Suprapubic skin (tissue), 4 donors: ENCODE measurements around the gene SMIM21. TPM values are rescaled to one million over a fixed set of nuclear protein-coding genes. Genes with fewer than 3 reads are reported as not detected.

ENCODE experiments used
- DNase-seq, 2 donors: peaks; one replicate each; pipeline ENCODE4 v3.0.0-alpha.2; 2019; ENCODE audit warnings: low spot score in 2 of 2
- H3K27ac ChIP-seq: fragments of 200-600 bp; sonication (generic); one replicate; pipeline ENCODE4 v1.5.1; 2019
- H3K27me3 ChIP-seq: fragments of 200-600 bp; sonication (generic); one replicate; pipeline ENCODE4 v1.5.1; 2019
- H3K36me3 ChIP-seq: fragments of 200-600 bp; sonication (generic); one replicate; pipeline ENCODE4 v1.5.1; 2019
- H3K4me1 ChIP-seq: fragments of 200-600 bp; sonication (generic); one replicate; pipeline ENCODE4 v1.5.1; 2019
- H3K4me3 ChIP-seq: fragments of 200-600 bp; sonication (generic); one replicate; pipeline ENCODE4 v1.5.1; 2019; ENCODE audit warnings: mild to moderate bottlenecking
- H3K9me3 ChIP-seq: fragments of 200-600 bp; sonication (generic); one replicate; pipeline ENCODE4 v1.5.1; 2019
- EP300 ChIP-seq: sonication (generic); formaldehyde crosslinking; IDR thresholded peaks from one replicate; pipeline ENCODE4 v1.6.1; 2017; ENCODE audit warnings: antibody characterized with exemption
- POLR2A ChIP-seq, 2 donors: fragments of 450-650 bp; IDR thresholded peaks; one replicate each; pipeline ENCODE4 v1.6.1; 2017; ENCODE audit warnings: antibody characterized with exemption in 2 of 2, mild to moderate bottlenecking in 2 of 2, moderate library complexity in 2 of 2
- POLR2AphosphoS5 ChIP-seq, 3 donors: sonication (generic); formaldehyde crosslinking; IDR thresholded peaks; one replicate each; pipeline ENCODE4 v1.6.1; 2017; ENCODE audit warnings: antibody characterized with exemption in 3 of 3
- WGBS: methylation state at CpG from one replicate; pipeline ENCODE4 v1.1.5; 2018; 5-methylcytosine and 5-hydroxymethylcytosine counted together
- total RNA-seq, 4 donors: library from RNA; depleted of rRNA; stranded (reverse); fragments of >200 nt; gene quantifications; one replicate each; pipeline ENCODE4 v1.1.0, GENCODE V29; 2016
- TF ChIP-seq, protein P1 (sequence below), 2 donors: fragments of 200-600 bp in 1 of 2; fragments of 450-650 bp in 1 of 2; sonication (generic) in 1 of 2; IDR thresholded peaks; one replicate each; pipeline ENCODE4 v1.5.1; 2016 to 2019; ENCODE audit warnings: antibody characterized with exemption in 2 of 2, mild to moderate bottlenecking in 1 of 2, moderate library complexity in 1 of 2

Gene SMIM21
- total RNA-seq, 4 donors from 2014 or later, result not detected

DNA sequence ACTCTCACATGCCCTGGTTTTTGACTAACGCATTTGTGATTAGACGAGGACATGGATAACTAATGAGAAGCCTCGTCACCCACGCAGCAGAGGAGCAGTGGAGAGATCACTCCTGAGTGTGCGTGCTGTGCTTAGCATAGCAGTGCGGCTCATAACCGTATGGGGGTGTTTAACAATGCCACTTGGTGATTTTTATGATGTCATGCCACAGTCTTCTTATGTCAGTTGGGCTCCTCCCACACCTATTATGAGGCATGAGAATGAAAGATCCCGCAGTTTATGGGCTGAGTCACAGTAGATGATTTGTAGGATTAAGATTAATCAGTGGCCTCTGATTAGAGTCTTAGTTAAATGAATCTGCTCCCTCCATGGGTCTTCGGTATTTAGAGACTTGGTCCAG, 2.5 kb upstream of the SMIM21 start:
- H3K27ac ChIP-seq, result no peak overlapping the region
- no peaks in the 10 kb centered on the region for H3K4me1 ChIP-seq
- no peak for DNase-seq
- no peaks in the 10 kb centered on the region for H3K9me3 ChIP-seq
- H3K27me3 ChIP-seq, result peaks cover 3% of the 10 kb centered on the region
- 93% methylated on average over 9 of the region's 9 CpGs for WGBS
- TF ChIP-seq POLR2AphosphoS5 (IDR thresholded peaks at IDR 0.05) (no peak), POLR2A (IDR thresholded peaks at IDR 0.05) (no peak)
- H3K36me3 ChIP-seq, result no peaks in the 10 kb centered on the region
- H3K4me3 ChIP-seq, result no peak overlapping the region

DNA sequence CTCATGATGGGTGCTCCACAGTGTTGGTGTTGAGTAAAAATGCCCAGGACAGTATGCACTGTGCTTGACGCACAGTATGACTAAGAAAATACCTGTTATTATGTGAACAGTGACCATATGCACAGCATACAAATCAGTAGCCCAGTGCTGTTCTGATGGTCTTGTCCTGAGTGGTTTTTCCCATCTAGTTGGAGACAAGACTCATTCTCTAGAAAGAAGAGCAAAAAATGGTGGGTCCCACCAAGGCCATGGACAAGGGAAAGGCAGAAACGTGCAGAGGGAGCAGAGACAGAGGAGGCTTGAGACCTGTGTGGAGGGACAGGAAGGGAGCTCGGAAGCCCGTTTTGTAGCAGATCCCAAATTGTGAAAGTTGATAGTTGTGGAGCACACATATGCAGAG, 987 bp upstream of the SMIM21 start:
- no peaks in the 10 kb centered on the region for H3K36me3 ChIP-seq
- no peak overlapping the region for H3K27ac ChIP-seq
- no peaks in the 10 kb centered on the region for H3K4me1 ChIP-seq
- H3K9me3 ChIP-seq, result no peaks in the 10 kb centered on the region
- WGBS, result 91% methylated on average over 4 of the region's 4 CpGs
- no peaks in the 10 kb centered on the region for H3K27me3 ChIP-seq
- H3K4me3 ChIP-seq, result no peak overlapping the region
- no peak for DNase-seq
- no peak for TF ChIP-seq EP300
- TF ChIP-seq POLR2AphosphoS5 (IDR thresholded peaks at IDR 0.05), result no peak

DNA sequence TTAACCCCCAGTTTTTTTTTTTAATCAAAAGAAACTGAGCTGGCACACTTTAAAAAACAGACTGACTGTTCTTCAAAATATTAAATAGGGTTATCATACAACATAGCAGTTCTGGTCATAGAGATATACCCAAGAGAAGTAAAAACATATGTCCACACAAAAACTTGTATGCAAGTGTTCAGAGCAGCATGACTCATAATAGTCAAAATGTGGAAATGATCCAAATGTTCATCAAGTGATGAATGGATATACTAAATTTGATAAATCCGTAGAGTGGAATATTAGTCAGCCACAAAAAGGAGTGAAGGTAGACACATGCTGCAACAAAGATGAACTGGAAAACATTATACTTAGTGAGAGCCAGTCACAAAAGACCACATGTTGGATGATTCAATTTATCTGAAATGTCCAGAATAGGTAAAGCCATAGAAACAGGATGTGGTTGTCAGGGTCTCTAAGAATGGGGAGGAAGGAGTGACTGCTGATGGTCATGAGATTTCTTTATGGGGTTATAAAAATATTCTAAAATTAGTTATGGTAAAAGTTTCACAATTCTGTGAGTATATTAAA, 5.1 kb downstream of the SMIM21 start:
- 84% methylated on average over 1 of the region's 1 CpG for WGBS
- H3K27me3 ChIP-seq, result no peaks in the 10 kb centered on the region
- H3K27ac ChIP-seq, result no peak overlapping the region
- DNase-seq, result no peak
- H3K4me1 ChIP-seq, result no peaks in the 10 kb centered on the region
- H3K9me3 ChIP-seq, result no peaks in the 10 kb centered on the region
- TF ChIP-seq EP300, result no peak
- TF ChIP-seq, protein P1, sequence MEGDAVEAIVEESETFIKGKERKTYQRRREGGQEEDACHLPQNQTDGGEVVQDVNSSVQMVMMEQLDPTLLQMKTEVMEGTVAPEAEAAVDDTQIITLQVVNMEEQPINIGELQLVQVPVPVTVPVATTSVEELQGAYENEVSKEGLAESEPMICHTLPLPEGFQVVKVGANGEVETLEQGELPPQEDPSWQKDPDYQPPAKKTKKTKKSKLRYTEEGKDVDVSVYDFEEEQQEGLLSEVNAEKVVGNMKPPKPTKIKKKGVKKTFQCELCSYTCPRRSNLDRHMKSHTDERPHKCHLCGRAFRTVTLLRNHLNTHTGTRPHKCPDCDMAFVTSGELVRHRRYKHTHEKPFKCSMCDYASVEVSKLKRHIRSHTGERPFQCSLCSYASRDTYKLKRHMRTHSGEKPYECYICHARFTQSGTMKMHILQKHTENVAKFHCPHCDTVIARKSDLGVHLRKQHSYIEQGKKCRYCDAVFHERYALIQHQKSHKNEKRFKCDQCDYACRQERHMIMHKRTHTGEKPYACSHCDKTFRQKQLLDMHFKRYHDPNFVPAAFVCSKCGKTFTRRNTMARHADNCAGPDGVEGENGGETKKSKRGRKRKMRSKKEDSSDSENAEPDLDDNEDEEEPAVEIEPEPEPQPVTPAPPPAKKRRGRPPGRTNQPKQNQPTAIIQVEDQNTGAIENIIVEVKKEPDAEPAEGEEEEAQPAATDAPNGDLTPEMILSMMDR (IDR thresholded peaks at IDR 0.05), result no peak
- TF ChIP-seq POLR2AphosphoS5 (IDR thresholded peaks at IDR 0.05), result no peak
- TF ChIP-seq POLR2A (IDR thresholded peaks at IDR 0.05), result no peak
- no peaks in the 10 kb centered on the region for H3K36me3 ChIP-seq
- no peak overlapping the region for H3K4me3 ChIP-seq

DNA sequence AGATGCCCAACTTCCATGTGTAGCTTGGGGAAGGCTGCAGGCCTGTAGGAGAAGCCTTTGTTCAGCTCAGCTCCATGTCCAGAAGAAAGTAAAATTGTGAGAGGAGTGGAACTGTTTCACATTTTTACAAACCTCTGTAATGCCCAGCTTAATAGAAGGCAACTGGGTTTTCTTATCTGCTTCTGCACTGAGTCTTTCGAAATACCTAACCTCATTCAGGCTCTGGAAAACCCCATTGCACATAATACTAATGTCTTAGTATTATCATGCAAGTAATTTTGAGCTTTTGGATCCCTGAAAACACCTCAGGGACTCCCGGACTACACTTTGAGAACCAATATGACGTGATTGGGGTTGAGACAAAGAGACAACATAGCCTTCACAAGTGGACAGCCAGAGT, 5.8 kb downstream of the SMIM21 start:
- H3K27ac ChIP-seq, result no peak overlapping the region
- no peak for TF ChIP-seq EP300
- TF ChIP-seq POLR2A (IDR thresholded peaks at IDR 0.05), result no peak
- no peak for TF ChIP-seq POLR2AphosphoS5 (IDR thresholded peaks at IDR 0.05)
- TF ChIP-seq, protein P1 (IDR thresholded peaks at IDR 0.05), result no peak
- DNase-seq, result no peak
- H3K4me3 ChIP-seq, result no peak overlapping the region
- H3K4me1 ChIP-seq, result no peaks in the 10 kb centered on the region
- WGBS, result 98% methylated on average over 3 of the region's 3 CpGs
- H3K9me3 ChIP-seq, result no peaks in the 10 kb centered on the region
- no peaks in the 10 kb centered on the region for H3K36me3 ChIP-seq
- no peaks in the 10 kb centered on the region for H3K27me3 ChIP-seq

DNA sequence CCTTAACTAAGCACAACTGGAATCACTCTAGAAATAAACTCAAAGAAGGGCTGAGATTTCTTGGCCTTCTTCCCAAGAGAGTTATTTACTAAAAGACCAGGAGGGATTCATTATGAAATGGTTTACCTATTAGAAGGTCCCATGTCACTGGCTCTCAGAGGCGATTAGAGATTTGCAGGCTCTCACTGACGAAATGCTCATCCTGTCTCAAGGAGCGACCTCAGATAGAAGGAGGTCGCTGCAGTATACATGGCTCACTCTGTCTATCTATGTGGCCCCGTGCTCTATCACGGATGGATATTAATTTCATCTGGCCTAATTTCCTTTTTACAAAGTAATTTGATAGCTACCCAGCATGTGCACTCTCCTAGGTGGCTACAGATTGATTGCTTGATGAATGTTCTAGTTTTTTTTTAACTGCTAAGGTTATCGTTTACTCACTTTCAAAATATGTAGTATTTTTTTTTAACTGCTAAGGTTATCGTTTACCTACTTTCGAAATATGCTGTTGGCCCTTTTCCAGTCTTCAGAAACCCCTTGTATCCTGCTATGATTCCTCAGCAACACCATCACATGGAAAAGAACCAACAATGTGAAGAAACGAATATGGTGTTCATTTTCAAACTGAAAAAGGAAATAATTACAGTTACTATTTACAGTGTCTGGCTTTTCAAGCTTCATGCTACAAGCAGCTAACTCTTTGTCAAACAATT, 9.1 kb downstream of the SMIM21 start:
- H3K36me3 ChIP-seq, result no peaks in the 10 kb centered on the region
- H3K4me3 ChIP-seq, result no peak overlapping the region
- 70% methylated on average over 10 of the region's 10 CpGs for WGBS
- no peaks in the 10 kb centered on the region for H3K4me1 ChIP-seq
- H3K9me3 ChIP-seq, result no peaks in the 10 kb centered on the region
- no peaks in the 10 kb centered on the region for H3K27me3 ChIP-seq
- TF ChIP-seq EP300, result no peak
- no peak for TF ChIP-seq POLR2AphosphoS5 (IDR thresholded peaks at IDR 0.05)
- no peak for DNase-seq
- no peak overlapping the region for H3K27ac ChIP-seq

DNA sequence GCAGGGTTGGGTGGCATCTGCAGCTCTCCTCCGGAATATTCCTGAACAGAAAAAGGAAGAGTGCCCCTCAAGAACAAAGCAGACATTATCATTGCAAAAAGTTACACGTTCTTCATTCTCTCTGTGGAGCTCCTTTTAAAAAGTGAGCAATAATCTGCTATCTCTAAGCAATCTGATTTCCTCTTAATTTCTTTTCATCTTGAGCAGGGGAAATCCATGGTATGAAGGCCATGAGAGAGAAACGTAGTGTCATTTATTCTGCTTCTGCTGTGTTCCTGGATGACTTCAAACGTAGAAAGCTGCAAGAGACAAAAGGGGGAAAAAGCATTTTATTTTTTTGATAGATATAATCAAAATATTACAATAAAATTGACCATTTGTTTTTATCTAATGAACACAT, 16.9 kb downstream of the SMIM21 start:
- H3K9me3 ChIP-seq, result no peaks in the 10 kb centered on the region
- H3K27ac ChIP-seq, result no peak overlapping the region
- no peak overlapping the region for H3K4me3 ChIP-seq
- TF ChIP-seq POLR2AphosphoS5 (IDR thresholded peaks at IDR 0.05), result no peak
- TF ChIP-seq EP300, result no peak
- TF ChIP-seq POLR2A (IDR thresholded peaks at IDR 0.05), result no peak
- TF ChIP-seq, protein P1 (IDR thresholded peaks at IDR 0.05), result no peak
- 43% methylated on average over 4 of the region's 4 CpGs for WGBS
- no peaks in the 10 kb centered on the region for H3K27me3 ChIP-seq
- no peaks in the 10 kb centered on the region for H3K4me1 ChIP-seq
- DNase-seq, result no peak
- H3K36me3 ChIP-seq, result no peaks in the 10 kb centered on the region
